Stimulated activated naive CD8-positive, alpha-beta T cell treated with anti-CD3 and anti-CD28 coated beads, Interleukin-15, Interleukin-2, amounts not matched to agents 100 U/mL and 50 U/mL, for 24 hours (primary cell): ENCODE results near the gene SMURF2.
"Not testable (repeated sequence)": the region's sequence is repeated elsewhere in the genome, so short reads cannot be mapped to it uniquely, and the experiment has no call there.

ENCODE experiments used
- ATAC-seq: fragments of 150-1000 bp; cut with Tn5 transposase; one replicate; pipeline ENCODE4 v1.10.0; 2021
- DNase-seq: peaks from one replicate; pipeline ENCODE4 v3.0.0; 2021

SMURF2 gene

DNA sequence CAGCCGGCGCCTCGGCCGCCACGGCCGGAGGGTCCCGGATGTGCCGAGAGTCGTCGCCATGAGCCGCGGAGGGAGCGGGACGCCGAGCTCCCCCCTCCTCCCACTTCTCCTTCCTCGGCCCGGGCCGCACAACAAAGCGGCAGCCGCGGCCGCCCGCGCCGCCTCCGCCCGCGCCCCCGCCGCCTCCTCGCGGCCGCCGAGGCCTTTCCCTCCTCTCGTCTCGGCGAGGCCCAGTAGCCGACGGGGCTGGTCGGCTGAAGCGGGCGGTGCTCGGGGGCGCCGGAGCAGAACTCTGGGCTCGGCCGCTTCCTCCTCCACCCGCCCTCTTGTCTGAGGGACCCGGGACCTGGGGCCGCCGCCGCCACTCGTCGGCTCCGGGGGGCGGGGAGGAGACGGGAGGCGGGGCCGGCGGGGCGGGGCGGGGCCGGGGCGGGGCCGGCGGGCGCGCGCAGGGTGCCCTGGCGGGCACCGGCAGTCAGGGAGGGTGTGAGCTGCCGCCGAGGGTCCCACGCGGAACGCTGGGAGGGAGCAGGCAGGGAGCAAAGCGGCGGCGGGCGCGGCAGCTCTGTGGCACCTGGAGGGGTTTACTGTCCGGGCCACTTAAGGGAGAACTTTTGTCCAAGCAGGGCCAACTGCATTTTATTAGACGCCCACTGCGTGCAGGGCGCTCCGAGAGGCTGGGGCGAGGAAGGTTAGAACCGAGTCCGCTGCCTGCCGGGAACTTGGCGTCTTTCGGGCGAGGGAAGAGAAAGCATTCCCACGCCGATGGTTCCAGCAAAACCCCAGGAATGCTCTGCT lies at the start of gene SMURF2:
SMURF2 (minus strand) TSS at position 332 of the 798 bp plus-strand sequence. CDS start 427 bp downstream, outside the sequence.
- ATAC-seq: peak; percentile 91
- peak; percentile 81 for DNase-seq

DNA sequence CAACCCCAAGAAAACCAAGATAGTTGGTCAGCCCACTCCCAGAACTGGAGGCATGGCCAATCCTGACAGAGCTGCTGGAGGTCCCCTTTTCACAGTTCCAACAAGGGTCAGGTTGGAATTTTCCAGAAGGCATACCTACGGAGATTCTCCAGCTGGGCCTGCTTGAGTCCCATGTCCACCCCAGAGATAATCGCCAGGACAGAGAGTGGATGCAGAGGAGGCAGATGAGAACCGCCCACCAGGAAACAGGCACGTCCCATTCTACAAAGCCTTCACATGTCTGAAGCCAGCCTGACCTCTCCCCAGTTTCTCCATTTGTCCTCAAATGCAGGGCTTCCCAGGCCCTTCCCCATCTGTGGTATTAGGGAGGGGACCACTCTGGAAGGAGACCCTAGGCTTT lies 47.4 kb upstream of the SMURF2 start:
- ATAC-seq (no peak), DNase-seq (no peak)

GRCh38 chr17:64707050-64707591 lies 45.0 kb upstream of the SMURF2 start:
- DNase-seq: no peak
- ATAC-seq: no peak

- no peak for ATAC-seq
- no peak for DNase-seq
These were observed 44.3 kb upstream of the SMURF2 start for GRCh38 chr17:64706224-64707049.

GRCh38 chr17:64702815-64703214 lies 40.7 kb upstream of the SMURF2 start:
- ATAC-seq (no peak), DNase-seq (no peak)

- ATAC-seq (no peak), DNase-seq (no peak)
These were observed 36.6 kb upstream of the SMURF2 start for GRCh38 chr17:64698725-64699124.

DNA sequence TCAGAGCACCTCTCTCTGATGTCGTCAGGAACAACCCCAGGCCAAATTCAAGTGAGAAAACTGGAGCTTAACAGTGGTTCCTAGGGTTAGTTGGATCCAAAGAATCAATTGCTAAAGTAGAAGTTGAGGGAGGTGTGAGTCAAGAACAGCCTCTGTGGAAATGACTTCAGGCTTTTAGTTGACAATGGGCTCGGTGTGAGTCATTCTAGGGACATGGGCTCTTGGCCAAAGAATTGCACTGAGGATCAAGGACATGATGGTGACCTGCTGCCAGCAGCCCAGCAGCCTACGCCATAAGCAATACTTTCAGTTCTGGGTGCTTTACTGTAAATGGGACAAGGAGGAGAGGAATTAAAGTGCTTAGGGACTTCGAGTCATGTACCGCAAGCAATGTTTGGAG lies 32.1 kb upstream of the SMURF2 start:
- DNase-seq: no peak
- no peak for ATAC-seq

DNA sequence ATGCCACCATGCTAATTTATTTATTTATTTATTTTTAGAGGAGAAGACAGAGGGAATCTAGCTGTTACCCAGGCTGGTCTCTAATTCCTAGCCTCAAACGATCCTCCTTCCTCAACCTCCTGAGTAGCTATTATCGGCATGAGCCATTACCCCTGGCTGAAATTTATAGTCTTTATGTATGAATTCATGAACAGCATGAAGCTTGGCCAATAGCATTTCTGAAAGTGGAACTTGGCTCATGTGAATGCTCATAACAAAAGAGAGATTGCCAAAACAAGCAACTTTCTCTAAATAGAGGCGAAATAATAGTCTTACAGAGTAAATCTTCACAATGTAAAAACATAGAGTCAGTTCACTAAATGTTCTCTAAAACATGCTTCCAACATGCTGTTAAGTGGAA lies 30.1 kb upstream of the SMURF2 start:
- DNase-seq: no peak
- ATAC-seq: no peak

- no peak for ATAC-seq
- DNase-seq: no peak
These were observed 27.0 kb upstream of the SMURF2 start for GRCh38 chr17:64689106-64689505.

- no peak for ATAC-seq
These were observed 26.4 kb upstream of the SMURF2 start for GRCh38 chr17:64688481-64688880.

DNA sequence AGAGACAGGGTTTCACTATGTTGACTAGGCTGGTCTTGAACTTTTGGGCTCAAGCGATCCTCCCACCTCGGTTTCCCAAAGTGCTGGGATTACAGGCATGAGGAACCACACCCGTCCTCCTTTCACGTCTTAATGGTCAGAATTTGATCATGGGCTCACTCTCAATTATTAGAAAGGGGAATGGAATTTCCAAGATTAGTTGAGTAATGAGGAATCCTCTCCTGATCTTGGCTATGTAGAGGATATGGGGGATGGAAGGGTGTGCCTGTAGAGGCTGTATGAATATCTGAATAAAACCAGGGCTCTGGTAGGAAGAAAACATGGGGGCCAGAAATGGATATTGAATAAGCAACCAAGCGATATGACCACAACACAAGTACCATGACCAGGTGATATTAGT lies 25.9 kb upstream of the SMURF2 start:
- DNase-seq (no peak), ATAC-seq (no peak)

More at GRCh38 chr17:64688481-64688880, 26.4 kb upstream of the SMURF2 start:
- DNase-seq: no peak

GRCh38 chr17:64687376-64687775 lies 25.3 kb upstream of the SMURF2 start:
- DNase-seq (no peak), ATAC-seq (no peak)

GRCh38 chr17:64686705-64687104 lies 24.6 kb upstream of the SMURF2 start:
- DNase-seq: no peak
- ATAC-seq: no peak

GRCh38 chr17:64685705-64686104 lies 23.6 kb upstream of the SMURF2 start:
- DNase-seq: no peak
- ATAC-seq: no peak

DNA sequence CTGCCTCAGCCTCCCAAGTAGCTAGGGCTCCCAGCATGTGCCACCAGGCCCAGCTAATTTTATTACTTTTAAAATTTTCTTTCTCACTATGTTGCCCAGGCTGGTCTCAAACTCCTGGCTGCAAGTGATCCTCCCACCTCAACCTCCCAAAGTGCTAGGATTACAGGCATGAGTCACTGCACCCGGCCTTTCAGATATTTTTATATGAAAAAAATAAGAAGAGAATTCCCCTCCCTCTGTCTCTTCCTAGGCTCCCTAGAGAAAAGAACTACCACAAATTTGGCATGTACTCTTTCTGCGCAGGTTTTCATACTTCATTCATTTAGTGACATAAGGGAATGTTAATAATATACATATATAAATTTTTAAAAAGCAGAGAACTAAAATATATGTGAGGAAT lies 21.7 kb upstream of the SMURF2 start:
- DNase-seq: no peak
- ATAC-seq: no peak

DNA sequence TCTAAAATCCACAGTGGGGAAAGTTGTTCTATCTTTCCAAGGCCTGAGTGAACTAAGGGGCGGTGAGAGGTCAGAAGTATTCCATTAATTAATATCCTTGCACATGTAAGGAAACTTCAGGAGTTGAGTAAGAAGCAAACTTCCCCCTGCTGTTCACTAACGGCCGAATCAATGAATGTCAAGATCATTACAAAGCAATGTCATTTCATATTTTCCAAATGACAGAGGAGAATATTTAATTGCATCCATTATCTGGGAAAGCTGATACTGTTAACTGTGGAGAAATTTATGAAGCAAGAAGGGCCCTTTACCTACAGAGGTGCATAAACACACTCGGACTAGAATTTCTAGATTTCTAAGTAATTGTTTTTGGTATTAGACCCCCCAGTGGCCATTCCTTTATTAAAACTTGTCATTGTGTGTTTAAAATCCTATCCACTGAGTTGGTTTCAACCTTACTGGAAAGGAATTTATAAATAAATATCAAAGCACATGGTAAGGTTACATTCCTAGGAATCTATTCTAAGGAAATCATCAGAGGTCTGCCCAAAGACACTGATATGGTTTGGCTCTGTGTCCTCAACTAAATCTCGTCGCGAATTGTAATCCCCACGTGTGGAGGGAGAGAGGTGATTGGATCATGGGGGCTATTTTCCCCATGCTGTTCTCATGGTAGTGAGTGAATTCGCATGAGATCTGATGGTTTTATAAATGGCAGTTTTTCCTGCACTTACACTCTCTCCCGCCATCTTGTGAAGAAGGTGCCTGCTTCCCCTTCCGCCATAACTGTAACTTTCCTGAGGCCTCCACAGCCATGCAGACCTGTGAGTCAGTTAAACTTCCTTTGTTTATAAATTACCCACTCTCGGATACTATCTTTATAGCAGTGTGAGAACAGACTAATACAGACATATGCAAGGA lies 20.4 kb upstream of the SMURF2 start:
- DNase-seq (no peak), ATAC-seq (no peak)

GRCh38 chr17:64679710-64680216 lies 17.7 kb upstream of the SMURF2 start:
- DNase-seq: no peak

DNA sequence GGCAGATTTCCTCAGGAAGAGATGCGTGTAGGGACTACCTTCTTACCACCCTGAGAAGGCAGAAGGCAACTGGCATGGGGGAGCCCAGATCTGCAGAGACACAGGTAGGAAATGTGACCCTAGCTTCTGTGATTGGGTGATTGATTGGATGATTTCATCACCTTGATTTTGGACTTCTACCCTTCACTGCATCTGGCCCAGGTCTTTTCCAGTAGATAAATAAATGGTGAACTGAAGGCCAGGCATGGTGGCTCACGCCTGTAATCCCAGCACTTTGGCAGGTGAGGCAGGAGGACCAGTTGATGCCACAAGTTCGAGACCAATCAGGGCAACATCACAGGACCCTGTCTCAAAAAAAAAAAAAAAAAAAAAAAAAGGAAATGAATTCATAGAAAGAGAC lies 14.7 kb upstream of the SMURF2 start:
- ATAC-seq: no peak
- no peak for DNase-seq

More at GRCh38 chr17:64679710-64680216, 17.7 kb upstream of the SMURF2 start:
- no peak for ATAC-seq

DNA sequence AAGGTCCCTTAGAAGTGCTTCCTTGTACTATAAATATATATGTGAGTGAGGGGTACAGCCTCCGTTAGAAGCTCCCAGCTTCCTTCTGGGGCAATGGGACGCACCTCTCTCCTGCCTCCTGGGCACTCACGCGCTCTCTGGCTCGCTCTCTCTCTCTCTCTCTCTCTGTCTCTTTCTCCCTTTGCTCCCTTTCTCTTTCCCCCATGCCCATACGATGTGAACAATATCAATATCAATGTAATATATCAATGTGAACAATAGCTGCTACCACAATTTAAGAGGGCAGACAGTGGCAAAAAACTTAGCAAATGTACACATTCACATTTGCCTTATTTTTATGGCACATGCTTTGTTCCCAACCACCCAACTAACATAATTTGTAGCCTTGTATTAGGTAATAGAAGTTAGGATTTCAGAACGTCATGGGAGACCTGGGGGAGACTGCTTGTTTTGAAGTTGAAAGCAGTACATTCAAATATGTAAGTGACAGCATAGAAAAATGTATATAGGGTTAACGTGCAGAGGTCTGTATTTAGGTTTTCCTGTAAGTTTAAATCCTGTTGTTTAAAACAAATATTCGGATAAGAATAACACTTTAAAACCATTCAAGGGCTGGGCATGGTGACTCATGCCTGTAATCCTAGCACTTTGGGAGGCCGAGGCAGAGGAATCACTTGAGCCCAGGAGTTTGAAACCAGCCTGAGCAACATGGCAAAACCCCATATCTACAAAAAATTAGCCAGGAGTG lies 8.9 kb upstream of the SMURF2 start:
- DNase-seq, ATAC-seq: not testable (repeated sequence)

GRCh38 chr17:64667807-64668721 lies 6.0 kb upstream of the SMURF2 start:
- not testable (repeated sequence) for ATAC-seq, DNase-seq
